HEK293 (cell line): ENCODE measurements around the gene TAC3.

Experiments
- ZNF138 ChIP-seq: fragments of 450-650 bp; formaldehyde crosslinking; IDR thresholded peaks from 2 replicates; pipeline ENCODE4 v1.5.1; 2016; ENCODE audit warnings: missing biosample characterization, missing genetic modification characterization, borderline replicate concordance
- ZNF175 ChIP-seq: fragments of 450-650 bp; formaldehyde crosslinking; IDR thresholded peaks from 2 replicates; pipeline ENCODE4 v1.5.1; 2016; ENCODE audit warnings: missing biosample characterization, missing genetic modification characterization
- ZNF24 ChIP-seq: fragments of 450-650 bp; formaldehyde crosslinking; IDR thresholded peaks from 2 replicates; pipeline ENCODE4 v1.5.1; 2016; ENCODE audit warnings: missing biosample characterization, missing genetic modification characterization
- ZNF513 ChIP-seq: fragments of 450-650 bp; IDR thresholded peaks from 2 replicates; pipeline ENCODE4 v1.5.1; 2018; ENCODE audit warnings: missing biosample characterization, missing genetic modification characterization
- ZNF701 ChIP-seq: fragments of 450-650 bp; formaldehyde crosslinking; IDR thresholded peaks from 2 replicates; pipeline ENCODE4 v1.5.1; 2016; ENCODE audit warnings: missing biosample characterization, missing genetic modification characterization
- TF ChIP-seq, protein P1 (sequence below): fragments of 450-650 bp; formaldehyde crosslinking; IDR thresholded peaks from 2 replicates; pipeline ENCODE4 v1.5.1; 2016; ENCODE audit warnings: missing biosample characterization, missing genetic modification characterization

- TF ChIP-seq, protein P1, sequence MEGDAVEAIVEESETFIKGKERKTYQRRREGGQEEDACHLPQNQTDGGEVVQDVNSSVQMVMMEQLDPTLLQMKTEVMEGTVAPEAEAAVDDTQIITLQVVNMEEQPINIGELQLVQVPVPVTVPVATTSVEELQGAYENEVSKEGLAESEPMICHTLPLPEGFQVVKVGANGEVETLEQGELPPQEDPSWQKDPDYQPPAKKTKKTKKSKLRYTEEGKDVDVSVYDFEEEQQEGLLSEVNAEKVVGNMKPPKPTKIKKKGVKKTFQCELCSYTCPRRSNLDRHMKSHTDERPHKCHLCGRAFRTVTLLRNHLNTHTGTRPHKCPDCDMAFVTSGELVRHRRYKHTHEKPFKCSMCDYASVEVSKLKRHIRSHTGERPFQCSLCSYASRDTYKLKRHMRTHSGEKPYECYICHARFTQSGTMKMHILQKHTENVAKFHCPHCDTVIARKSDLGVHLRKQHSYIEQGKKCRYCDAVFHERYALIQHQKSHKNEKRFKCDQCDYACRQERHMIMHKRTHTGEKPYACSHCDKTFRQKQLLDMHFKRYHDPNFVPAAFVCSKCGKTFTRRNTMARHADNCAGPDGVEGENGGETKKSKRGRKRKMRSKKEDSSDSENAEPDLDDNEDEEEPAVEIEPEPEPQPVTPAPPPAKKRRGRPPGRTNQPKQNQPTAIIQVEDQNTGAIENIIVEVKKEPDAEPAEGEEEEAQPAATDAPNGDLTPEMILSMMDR (tag by site-specific recombination): no peak
- TF ChIP-seq ZNF175 (tag by site-specific recombination) (no peak), ZNF701 (tag by site-specific recombination) (no peak), ZNF138 (no peak), ZNF513 (tag by site-specific recombination) (no peak), ZNF24 (tag by site-specific recombination) (no peak)
These were observed 19.4 kb downstream of the TAC3 start for GRCh38 chr12:56996793-56997545.
